Stimulated activated effector memory CD8-positive, alpha-beta T cell treated with anti-CD3 and anti-CD28 coated beads, Interleukin-12 subunit alpha, Interleukin-12 subunit beta, amount 100 ng/mL, for 72 hours (primary cell): ENCODE data around the gene FOXC1.

ENCODE experiments used
- ATAC-seq: fragments of 150-1000 bp; cut with Tn5 transposase; 2 replicates; pipeline ENCODE4 v1.10.0; 2021
- DNase-seq, 2 donors: peaks; one replicate each; pipeline ENCODE4 v3.0.0; 2021 to 2022; ENCODE audit warnings: low spot score in 2 of 2
- H3K27ac Mint-ChIP-seq: one replicate; pipeline ENCODE4 v1.8.0; 2022; ENCODE audit warnings: mild to moderate bottlenecking, mixed read lengths
- H3K36me3 Mint-ChIP-seq: one replicate; pipeline ENCODE4 v1.8.0; 2022; ENCODE audit warnings: mild to moderate bottlenecking, mixed read lengths
- H3K4me1 Mint-ChIP-seq: one replicate; pipeline ENCODE4 v1.8.0; 2022; ENCODE audit warnings: mixed read lengths
- H3K4me3 Mint-ChIP-seq: one replicate; pipeline ENCODE4 v1.8.0; 2022; ENCODE audit warnings: mild to moderate bottlenecking, mixed read lengths
- H3K9me3 Mint-ChIP-seq: one replicate; pipeline ENCODE4 v1.8.0; 2022; ENCODE audit warnings: mixed read lengths

Gene FOXC1

DNA sequence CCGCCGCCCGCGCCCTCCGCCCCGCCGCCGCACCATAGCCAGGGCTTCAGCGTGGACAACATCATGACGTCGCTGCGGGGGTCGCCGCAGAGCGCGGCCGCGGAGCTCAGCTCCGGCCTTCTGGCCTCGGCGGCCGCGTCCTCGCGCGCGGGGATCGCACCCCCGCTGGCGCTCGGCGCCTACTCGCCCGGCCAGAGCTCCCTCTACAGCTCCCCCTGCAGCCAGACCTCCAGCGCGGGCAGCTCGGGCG lies 1.5 kb downstream of the FOXC1 start:
- H3K36me3 Mint-ChIP-seq, result no peaks in the 10 kb centered on the region
- H3K9me3 Mint-ChIP-seq, result no peaks in the 10 kb centered on the region
- peaks cover 39% of the 10 kb centered on the region for H3K4me1 Mint-ChIP-seq
- no peak overlapping the region for H3K4me3 Mint-ChIP-seq
- DNase-seq (no peak), ATAC-seq (no peak)
- no peak overlapping the region for H3K27ac Mint-ChIP-seq

- Mint-ChIP-seq H3K9me3 (no peaks in the 10 kb centered on the region), H3K36me3 (no peaks in the 10 kb centered on the region), H3K27ac (no peak overlapping the region), H3K4me1 (peaks cover 34% of the 10 kb centered on the region), H3K4me3 (peak overlapping the region; percentile 67)
- ATAC-seq, result no peak
- peak in 1 of 2 donors; percentile 55 for DNase-seq
Observed at GRCh38 chr6:1611572-1612298, 2.0 kb downstream of the FOXC1 start.

GRCh38 chr6:1612299-1612973 lies 2.7 kb downstream of the FOXC1 start:
- no peak for ATAC-seq
- Mint-ChIP-seq H3K9me3 (no peaks in the 10 kb centered on the region), H3K36me3 (no peaks in the 10 kb centered on the region), H3K4me3 (peak overlapping the region; percentile 67), H3K27ac (no peak overlapping the region), H3K4me1 (peaks cover 27% of the 10 kb centered on the region)
- DNase-seq, result no peak

- Mint-ChIP-seq H3K36me3 (no peaks in the 10 kb centered on the region), H3K27ac (no peak overlapping the region), H3K4me3 (no peak overlapping the region), H3K9me3 (no peaks in the 10 kb centered on the region), H3K4me1 (peaks cover 24% of the 10 kb centered on the region)
- no peak for DNase-seq
- ATAC-seq, result no peak
Observed at GRCh38 chr6:1612974-1613306, 3.2 kb downstream of the FOXC1 start.

DNA sequence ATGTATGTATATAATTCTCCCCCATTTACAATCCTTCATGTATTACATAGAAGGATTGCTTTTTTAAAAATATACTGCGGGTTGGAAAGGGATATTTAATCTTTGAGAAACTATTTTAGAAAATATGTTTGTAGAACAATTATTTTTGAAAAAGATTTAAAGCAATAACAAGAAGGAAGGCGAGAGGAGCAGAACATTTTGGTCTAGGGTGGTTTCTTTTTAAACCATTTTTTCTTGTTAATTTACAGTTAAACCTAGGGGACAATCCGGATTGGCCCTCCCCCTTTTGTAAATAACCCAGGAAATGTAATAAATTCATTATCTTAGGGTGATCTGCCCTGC lies 3.6 kb downstream of the FOXC1 start:
- Mint-ChIP-seq H3K4me1 (peaks cover 20% of the 10 kb centered on the region), H3K4me3 (no peak overlapping the region), H3K9me3 (no peaks in the 10 kb centered on the region), H3K27ac (no peak overlapping the region), H3K36me3 (no peaks in the 10 kb centered on the region)
- no peak for ATAC-seq
- no peak for DNase-seq

- H3K4me3 Mint-ChIP-seq, result no peak overlapping the region
- H3K4me1 Mint-ChIP-seq, result peaks cover 15% of the 10 kb centered on the region
- no peaks in the 10 kb centered on the region for H3K9me3 Mint-ChIP-seq
- no peak for ATAC-seq
- no peak overlapping the region for H3K27ac Mint-ChIP-seq
- DNase-seq, result no peak
- no peaks in the 10 kb centered on the region for H3K36me3 Mint-ChIP-seq
Observed at GRCh38 chr6:1613688-1614447, 4.2 kb downstream of the FOXC1 start.

GRCh38 chr6:1614448-1615150 lies 4.9 kb downstream of the FOXC1 start:
- no peaks in the 10 kb centered on the region for H3K9me3 Mint-ChIP-seq
- no peak overlapping the region for H3K4me3 Mint-ChIP-seq
- no peaks in the 10 kb centered on the region for H3K36me3 Mint-ChIP-seq
- H3K27ac Mint-ChIP-seq, result no peak overlapping the region
- ATAC-seq, result no peak
- H3K4me1 Mint-ChIP-seq, result peaks cover 15% of the 10 kb centered on the region
- no peak for DNase-seq

- DNase-seq, result no peak
- no peak for ATAC-seq
- Mint-ChIP-seq H3K4me1 (peaks cover 15% of the 10 kb centered on the region), H3K9me3 (no peaks in the 10 kb centered on the region), H3K27ac (no peak overlapping the region), H3K4me3 (no peak overlapping the region), H3K36me3 (no peaks in the 10 kb centered on the region)
Observed at GRCh38 chr6:1615151-1615852, 5.6 kb downstream of the FOXC1 start.

DNA sequence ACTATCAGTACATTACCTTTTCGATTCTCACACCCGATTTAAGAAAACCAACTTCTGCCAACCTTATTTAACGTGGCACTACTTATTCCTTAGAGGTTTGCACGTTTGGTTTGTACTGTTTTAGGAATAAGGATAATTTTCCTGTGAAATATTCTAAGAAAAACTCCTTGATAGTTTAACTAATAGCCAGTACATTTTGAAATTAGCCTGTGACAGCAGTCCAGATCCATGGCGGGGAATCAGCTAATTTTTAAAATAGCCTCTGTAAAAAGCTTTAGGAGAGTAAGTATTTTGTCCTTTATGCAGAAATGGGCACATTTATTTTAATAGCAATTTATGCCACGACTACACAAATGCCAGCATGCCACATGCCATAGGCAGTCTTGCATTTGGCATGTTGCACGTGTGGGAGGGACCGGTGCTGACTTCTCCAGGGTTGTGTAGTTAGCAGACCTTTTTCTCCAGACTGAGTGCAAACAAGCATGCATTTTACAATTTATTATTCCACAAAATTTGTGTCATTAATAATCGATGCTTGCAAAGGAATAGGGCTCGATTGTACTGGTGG lies 6.2 kb downstream of the FOXC1 start:
- Mint-ChIP-seq H3K4me3 (no peak overlapping the region), H3K36me3 (no peaks in the 10 kb centered on the region), H3K9me3 (no peaks in the 10 kb centered on the region), H3K27ac (no peak overlapping the region), H3K4me1 (peaks cover 10% of the 10 kb centered on the region)
- ATAC-seq (no peak), DNase-seq (no peak)

- Mint-ChIP-seq H3K9me3 (no peaks in the 10 kb centered on the region), H3K27ac (no peak overlapping the region), H3K4me1 (peaks cover 8% of the 10 kb centered on the region), H3K36me3 (no peaks in the 10 kb centered on the region), H3K4me3 (no peak overlapping the region)
- DNase-seq, result no peak
- ATAC-seq, result no peak
Observed at GRCh38 chr6:1616701-1617463, 7.2 kb downstream of the FOXC1 start.

DNA sequence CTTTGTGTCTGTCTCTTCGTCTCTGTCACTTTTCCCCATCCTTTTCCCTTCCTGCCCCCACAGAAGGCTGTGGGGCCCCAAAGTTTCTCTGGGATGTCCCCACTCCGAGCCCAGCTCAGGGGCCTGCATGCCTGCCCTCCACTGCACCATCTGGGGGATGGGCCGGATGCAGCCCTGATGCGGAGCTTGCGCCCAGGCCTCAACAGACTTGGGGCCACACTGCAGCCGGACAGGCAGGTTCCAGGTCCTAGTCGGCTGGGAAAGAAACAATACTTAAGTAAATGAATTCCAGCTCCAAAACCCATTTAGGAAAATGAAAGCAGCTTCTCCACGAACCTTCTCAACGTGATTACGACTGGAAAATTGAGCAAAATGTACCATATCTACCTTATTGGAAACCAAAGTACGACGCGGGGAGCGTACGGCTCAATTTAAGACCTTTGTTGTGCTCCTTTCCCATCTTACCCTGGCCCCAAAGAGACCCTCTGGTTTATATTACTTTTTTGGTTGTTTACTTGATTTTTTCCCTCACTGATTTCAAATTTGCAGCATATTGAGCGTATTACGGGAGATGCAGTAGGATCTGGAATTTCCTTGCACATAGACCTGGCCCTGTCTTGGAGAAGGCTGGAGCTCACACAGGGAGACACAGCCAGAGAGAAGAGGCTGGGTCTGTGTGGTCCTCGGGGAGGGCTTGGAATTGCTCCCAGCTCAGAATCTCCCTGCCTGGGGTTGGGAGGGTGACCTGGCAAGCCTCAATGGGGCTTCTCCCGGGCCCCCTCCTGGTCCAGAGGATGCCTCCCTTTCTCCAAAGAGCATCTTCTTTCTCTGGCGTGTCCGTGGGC lies 8.0 kb downstream of the FOXC1 start:
- ATAC-seq (no peak), DNase-seq (no peak)
- Mint-ChIP-seq H3K4me3 (no peak overlapping the region), H3K36me3 (no peaks in the 10 kb centered on the region), H3K9me3 (no peaks in the 10 kb centered on the region), H3K4me1 (no peaks in the 10 kb centered on the region), H3K27ac (no peak overlapping the region)

DNA sequence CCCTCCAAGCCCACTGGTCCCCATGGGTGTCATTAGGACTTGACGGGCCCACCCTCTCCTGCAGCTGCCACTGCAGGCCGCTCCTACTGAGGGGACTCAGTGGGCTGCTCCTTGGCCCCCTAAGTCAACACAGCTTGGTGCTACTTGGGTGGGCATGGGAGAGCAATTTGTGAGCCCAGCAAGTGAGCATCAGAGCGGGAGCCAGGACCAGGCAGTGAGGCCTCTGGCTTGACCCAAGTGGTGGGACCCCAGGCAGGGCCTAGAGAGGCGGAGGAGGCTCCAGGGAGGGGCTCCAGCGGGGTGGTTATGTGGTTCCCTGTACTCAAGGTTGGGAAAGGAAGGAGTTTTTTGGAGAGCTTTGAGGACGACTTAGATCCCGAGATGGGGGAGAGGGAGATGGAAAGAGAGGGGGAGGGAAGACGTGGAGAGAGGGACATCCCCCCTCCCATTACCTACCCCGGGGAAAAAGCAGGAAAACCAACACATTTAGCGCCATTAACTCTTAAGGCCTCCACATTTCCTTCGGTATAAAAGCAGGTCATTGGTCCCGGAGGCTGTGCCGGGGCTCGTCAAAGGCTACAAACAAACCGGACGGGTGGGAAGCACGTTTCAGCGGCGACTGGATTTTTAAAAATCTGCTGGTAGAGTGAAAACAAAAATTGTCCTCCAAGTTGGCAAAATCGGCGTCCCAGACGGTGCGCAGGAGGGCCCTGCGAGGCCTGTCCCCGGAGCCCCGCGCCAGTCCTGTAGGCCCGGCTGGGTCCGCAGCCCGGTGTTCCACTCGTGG lies 8.8 kb downstream of the FOXC1 start:
- Mint-ChIP-seq H3K27ac (no peak overlapping the region), H3K9me3 (no peaks in the 10 kb centered on the region), H3K4me1 (no peaks in the 10 kb centered on the region), H3K36me3 (peaks cover 2% of the 10 kb centered on the region), H3K4me3 (no peak overlapping the region)
- DNase-seq (no peak), ATAC-seq (no peak)

DNA sequence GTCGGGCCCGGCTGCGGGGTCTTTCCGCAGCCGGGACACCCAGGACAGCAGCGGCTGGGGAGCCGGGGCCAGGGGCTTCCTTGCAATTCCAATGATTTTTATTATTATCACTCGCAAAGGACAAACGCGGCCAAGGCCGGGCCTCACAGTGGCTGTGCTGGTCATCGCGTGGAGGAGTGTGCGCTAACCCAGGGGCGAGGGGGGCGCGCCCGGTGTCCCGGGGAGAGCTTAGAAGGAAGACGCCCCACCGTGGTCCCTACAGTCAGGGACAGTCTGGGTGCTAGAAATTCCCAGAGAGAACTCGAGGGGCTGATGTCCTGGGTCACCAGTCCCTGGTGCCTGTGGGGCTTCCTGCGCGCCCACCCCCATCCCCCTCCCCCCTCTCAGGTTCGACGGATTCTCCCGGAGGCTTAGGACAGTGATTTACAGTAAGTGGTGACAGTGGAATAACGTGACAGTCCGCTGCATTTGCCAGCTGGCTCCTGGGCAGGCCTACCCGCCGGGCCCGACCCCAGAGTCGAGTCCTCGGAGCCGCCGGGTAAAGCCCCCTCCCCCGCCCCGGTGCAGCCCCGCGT lies 9.5 kb downstream of the FOXC1 start:
- ATAC-seq (no peak), DNase-seq (no peak)
- Mint-ChIP-seq H3K27ac (no peak overlapping the region), H3K36me3 (peaks cover 4% of the 10 kb centered on the region), H3K4me3 (no peak overlapping the region), H3K4me1 (no peaks in the 10 kb centered on the region), H3K9me3 (no peaks in the 10 kb centered on the region)
